H1 (cell line): ENCODE measurements around the gene AURKAIP1. TPM values are rescaled to one million over a fixed set of nuclear protein-coding genes. Genes with fewer than 3 reads are reported as not detected.

Experiments used
- CTCF ChIA-PET: fragments of 300-600 bp; sonication (Branson Sonifier 250); formaldehyde crosslinking; loops from one replicate; lab custom pipeline; 2021; ENCODE audit not compliant: partially characterized antibody; lab: Charles Lee
- POLR2A ChIA-PET: fragments of 300-600 bp; sonication (Branson Sonifier 250); formaldehyde crosslinking; loops from one replicate; lab custom pipeline; 2021; ENCODE audit warnings: inconsistent platforms; ENCODE audit not compliant: partially characterized antibody; lab: Charles Lee
- DNase-seq, 2 experiments: peaks; one replicate each; pipeline versions ENCODE4 v3.0.0 to v3.0.0-alpha.2; 2010 to 2022; ENCODE audit warnings: low spot score in 2 of 2, low read depth in 1 of 2, mixed read lengths in 1 of 2
- FAIRE-seq: peaks from 2 replicates; lab custom pipeline; 2011; peaks lifted over from hg19 to GRCh38; lab: Jason Lieb, UNC
- H2AFZ ChIP-seq: 2 replicates; pipeline ENCODE4 v1.8.1; 2012; ENCODE audit warnings: low read length, inconsistent platforms
- H2AK5ac ChIP-seq: 2 replicates; pipeline ENCODE4 v1.6.1; 2013; ENCODE audit warnings: low read depth, low read length
- H2BK120ac ChIP-seq: replicated peaks from 2 replicates; pipeline ENCODE3; 2013; ENCODE audit warnings: low read depth, low read length, inconsistent platforms
- H2BK12ac ChIP-seq: 2 replicates; pipeline ENCODE4 v1.6.1; 2013; ENCODE audit warnings: low read depth, low read length
- H2BK15ac ChIP-seq: 2 replicates; pipeline ENCODE4 v1.6.1; 2013; ENCODE audit warnings: low read length
- H2BK20ac ChIP-seq: 2 replicates; pipeline ENCODE4 v1.6.1; 2013; ENCODE audit warnings: low read length
- H2BK5ac ChIP-seq: 2 replicates; pipeline ENCODE4 v1.6.1; 2013; ENCODE audit warnings: low read depth, low read length
- H3K14ac ChIP-seq: 2 replicates; pipeline ENCODE4 v1.6.1; 2013; ENCODE audit warnings: inconsistent platforms; ENCODE audit not compliant: insufficient read length
- H3K18ac ChIP-seq: 2 replicates; pipeline ENCODE4 v1.6.1; 2013; ENCODE audit warnings: low read length; ENCODE audit errors: extremely low read depth
- H3K23ac ChIP-seq: 2 replicates; pipeline ENCODE4 v1.6.1; 2013; ENCODE audit warnings: inconsistent platforms; ENCODE audit not compliant: insufficient read length
- H3K23me2 ChIP-seq: 2 replicates; pipeline ENCODE4 v1.6.1; 2013; ENCODE audit warnings: low read depth, low read length
- H3K27ac ChIP-seq: 2 replicates; pipeline ENCODE4 v1.6.1; 2011; ENCODE audit warnings: low read depth, low read length, inconsistent platforms
- H3K27me3 ChIP-seq, 4 experiments: replicated peaks in 1 of 4; 1 replicate in 1 of 4; 2 replicates in 3 of 4; pipeline versions ENCODE4 v1.6.1 to v1.8.1; 2011 to 2013; ENCODE audit warnings: low read length in 3 of 4, mild to moderate bottlenecking in 3 of 4, inconsistent platforms in 2 of 4, mixed read lengths in 2 of 4, moderate library complexity in 1 of 4; ENCODE audit not compliant: control insufficient read depth in 3 of 4, insufficient read depth in 3 of 4; ENCODE audit errors: extremely low read depth in 1 of 4
- H3K36me3 ChIP-seq, 4 experiments: 2 replicates each; pipeline versions ENCODE4 v1.6.1 to v1.8.1; 2011 to 2013; ENCODE audit warnings: mild to moderate bottlenecking in 4 of 4, low read length in 3 of 4, moderate library complexity in 2 of 4, control low read depth in 1 of 4, inconsistent platforms in 1 of 4; ENCODE audit not compliant: insufficient read depth in 4 of 4, control insufficient read depth in 2 of 4
- H3K4ac ChIP-seq: replicated peaks from 2 replicates; pipeline ENCODE3; 2013; ENCODE audit warnings: low read length, low read depth, mixed read lengths, inconsistent platforms; ENCODE audit not compliant: insufficient read length
- H3K4me1 ChIP-seq, 4 experiments: replicated peaks in 1 of 4; 1 replicate in 1 of 4; 2 replicates in 3 of 4; pipeline versions ENCODE4 v1.6.1 to v1.8.1; 2011 to 2013; ENCODE audit warnings: low read length in 3 of 4, inconsistent platforms in 2 of 4, mixed read lengths in 1 of 4; ENCODE audit not compliant: insufficient read depth in 4 of 4, control insufficient read depth in 3 of 4
- H3K4me2 ChIP-seq, 2 experiments: 2 replicates each; pipeline versions ENCODE4 v1.6.1 to v1.8.1; 2011 to 2013; ENCODE audit warnings: low read depth in 2 of 2, low read length in 2 of 2, control low read depth in 1 of 2, inconsistent platforms in 1 of 2, mild to moderate bottlenecking in 1 of 2; ENCODE audit not compliant: insufficient read depth in 1 of 2
- H3K4me3 ChIP-seq, 4 experiments: fragments of 200-600, 300-600 bp in 1 of 4; sonication (generic), shearing (Covaris generic), sonication (Bioruptor Twin) in 1 of 4; 2 replicates each; pipeline versions ENCODE4 v1.5.1 to v1.8.1; 2011 to 2016; ENCODE audit warnings: low read length in 4 of 4, low read depth in 3 of 4, control low read depth in 2 of 4, inconsistent platforms in 2 of 4, mild to moderate bottlenecking in 2 of 4, mixed read lengths in 1 of 4, moderate library complexity in 1 of 4; ENCODE audit not compliant: insufficient read depth in 2 of 4; ENCODE audit errors: extremely low read depth in 1 of 4
- H3K56ac ChIP-seq: replicated peaks from 2 replicates; pipeline ENCODE3; 2013; ENCODE audit warnings: low read depth, mild to moderate bottlenecking, mixed read lengths, low read length, inconsistent platforms; ENCODE audit not compliant: insufficient read length
- H3K79me1 ChIP-seq: 2 replicates; pipeline ENCODE4 v1.6.1; 2013; ENCODE audit warnings: low read depth, low read length, control low read depth
- H3K79me2 ChIP-seq, 2 experiments: 2 replicates each; pipeline versions ENCODE4 v1.6.1 to v1.8.1; 2012 to 2013; ENCODE audit warnings: low read length in 2 of 2, mild to moderate bottlenecking in 2 of 2, inconsistent platforms in 1 of 2; ENCODE audit not compliant: insufficient read depth in 2 of 2, control insufficient read depth in 1 of 2
- H3K9ac ChIP-seq, 4 experiments: replicated peaks in 1 of 4; 1 replicate in 1 of 4; 2 replicates in 3 of 4; pipeline versions ENCODE4 v1.6.1 to v1.8.1; 2011 to 2013; ENCODE audit warnings: low read depth in 3 of 4, low read length in 3 of 4, control low read depth in 2 of 4, mild to moderate bottlenecking in 2 of 4, moderate library complexity in 2 of 4, inconsistent platforms in 1 of 4; ENCODE audit errors: extremely low read depth in 1 of 4
- H3K9me3 ChIP-seq, 2 experiments: 2 replicates each; pipeline versions ENCODE4 v1.6.1 to v1.8.1; 2012 to 2013; ENCODE audit warnings: mild to moderate bottlenecking in 2 of 2, moderate library complexity in 2 of 2, control low read depth in 1 of 2, inconsistent platforms in 1 of 2, low read depth in 1 of 2, low read length in 1 of 2, mixed read lengths in 1 of 2; ENCODE audit not compliant: insufficient read depth in 2 of 2
- H4K20me1 ChIP-seq, 2 experiments: replicated peaks in 1 of 2; 2 replicates each; pipeline versions ENCODE3 to v1.8.1; 2011 to 2013; ENCODE audit warnings: inconsistent platforms in 2 of 2, low read length in 2 of 2, mild to moderate bottlenecking in 1 of 2; ENCODE audit not compliant: insufficient read depth in 2 of 2, control insufficient read depth in 1 of 2
- H4K5ac ChIP-seq: 2 replicates; pipeline ENCODE4 v1.6.1; 2013; ENCODE audit warnings: low read length, low read depth, mixed read lengths, inconsistent platforms; ENCODE audit not compliant: insufficient read length
- H4K8ac ChIP-seq: 2 replicates; pipeline ENCODE4 v1.8.0; 2013; ENCODE audit warnings: mild to moderate bottlenecking, moderate library complexity, low read length, inconsistent platforms; ENCODE audit not compliant: insufficient read depth; ENCODE audit errors: extremely low read depth
- H4K91ac ChIP-seq: replicated peaks from 2 replicates; pipeline ENCODE3; 2013; ENCODE audit warnings: low read length, mixed read lengths, inconsistent platforms; ENCODE audit not compliant: insufficient read length
- ATF3 ChIP-seq: IDR thresholded peaks from 2 replicates; pipeline ENCODE4 v1.6.1; 2011; ENCODE audit warnings: low read depth, mild to moderate bottlenecking, low read length; ENCODE audit not compliant: insufficient read depth
- CHD2 ChIP-seq: IDR thresholded peaks from 2 replicates; pipeline ENCODE4 v1.6.1; 2012; ENCODE audit warnings: low read length, improper control_type of control experiment
- EZH2 ChIP-seq: fragments of 200-600 bp; sonication (generic); IDR thresholded peaks from 2 replicates; pipeline ENCODE4 v1.7.1; 2012; ENCODE audit warnings: low read depth, mild to moderate bottlenecking, moderate library complexity, low read length, inconsistent platforms; ENCODE audit not compliant: severe bottlenecking
- TAF1 ChIP-seq: IDR thresholded peaks from 2 replicates; pipeline ENCODE4 v1.6.1; 2011; ENCODE audit warnings: mild to moderate bottlenecking, low read depth, low read length
- TAF7 ChIP-seq: optimal IDR thresholded peaks from 2 replicates; pipeline ENCODE3; 2011; ENCODE audit warnings: low read depth, mild to moderate bottlenecking, inconsistent platforms, low read length, moderate library complexity, borderline replicate concordance
- YY1 ChIP-seq: IDR thresholded peaks from 2 replicates; pipeline ENCODE4 v1.6.1; 2011; ENCODE audit warnings: low read depth, mild to moderate bottlenecking, low read length
- WGBS, 2 experiments: shearing (Covaris generic) in 1 of 2; methylation state at CpG; one replicate each; pipeline versions ENCODE4 v1.1.6 to v1.1.7; 2013 to 2015; ENCODE audit warnings: low lambda C conversion rate in 2 of 2, mixed read lengths in 2 of 2, inconsistent platforms in 1 of 2, low coverage in 1 of 2, missing lambda C conversion rate in 1 of 2; ENCODE audit not compliant: insufficient replicate concordance in 2 of 2, insufficient coverage in 1 of 2, insufficient read length in 1 of 2; ENCODE audit errors: extremely low coverage in 1 of 2, missing lambda C conversion rate in 1 of 2; 5-methylcytosine and 5-hydroxymethylcytosine counted together
- polyA plus RNA-seq, 7 experiments: library from polyadenylated mRNA; depleted of rRNA in 3 of 7; stranded (reverse) in 5 of 7; unstranded in 2 of 7; fragments of >200 nt in 5 of 7; fragments of 200-250 nt in 2 of 7; gene quantifications; 1 replicate in 5 of 7; 2 replicates in 1 of 7; 4 replicates in 1 of 7; pipeline versions ENCODE4 v1.2.1 to v1.2.3, GENCODE V29; 2011 to 2013; ENCODE audit warnings: missing spikeins in 2 of 7, mixed read lengths in 2 of 7
- total RNA-seq: library from RNA; stranded (reverse); fragmentation: NEBNext Ultra II Directional; extraction: Animal tissue kit (Norgen Biotek cat#: 25700); gene quantifications from 2 replicates; pipeline ENCODE4 v1.2.1, GENCODE V29; 2021

Gene AURKAIP1
- total and polyA plus RNA-seq, 2 of the 8 experiments (the other 6 are each of a cell fraction or from before 2014, with no cell fraction given): 87.8 to 194 TPM

DNA sequence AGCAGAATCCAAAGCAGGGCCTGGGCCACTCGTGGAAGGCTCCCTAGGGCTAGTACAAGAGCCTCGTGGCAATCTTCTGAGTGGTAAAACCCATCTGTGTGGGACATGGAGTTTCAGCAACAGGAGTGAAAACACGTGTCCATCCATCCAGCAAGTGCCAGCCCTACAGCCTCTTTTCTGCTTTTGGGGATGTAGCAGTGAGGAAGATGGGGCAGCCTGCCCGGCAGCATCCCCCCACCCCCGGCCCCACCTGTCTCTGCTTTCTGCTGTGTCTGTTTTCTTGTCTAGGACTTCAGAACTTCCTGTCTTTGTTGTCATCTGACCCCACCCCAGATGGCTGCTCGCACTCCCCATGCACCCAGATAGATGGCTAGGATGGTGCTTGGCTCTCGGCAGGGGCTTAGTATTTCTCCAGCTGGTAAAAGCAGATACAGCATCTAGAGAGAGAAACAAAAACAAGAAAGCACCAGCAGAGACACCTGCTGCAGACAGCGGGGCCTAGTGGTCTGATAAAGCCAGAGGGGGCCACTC is 48.9 kb downstream of the AURKAIP1 start:
- Histone ChIP-seq H4K8ac (no peak overlapping the region; the same call in 1 of the 2 replicates), H2BK20ac (no peak overlapping the region), H3K36me3 (peaks cover 0 to 3% (median 0%) of the 10 kb centered on the region in 4 experiments; a peak in 2 of 8 replicates), H3K4ac (no peak overlapping the region), H3K14ac (no peak overlapping the region), H2AFZ (no peak overlapping the region), H4K91ac (no peak overlapping the region), H3K4me2 (no peak overlapping the region; a peak in 1 of 4 replicates), H3K79me1 (peaks cover 26% of the 10 kb centered on the region), H3K56ac (no peak overlapping the region), H3K23me2 (peaks cover 9% of the 10 kb centered on the region), H4K5ac (no peak overlapping the region)
- no peak for FAIRE-seq
- 87% methylated on average over 6 of the region's 8 CpGs; no CpG with 5 or more reads in 1 of the 2 experiments for WGBS, 2 experiments
- CTCF ChIA-PET: interaction anchor here (0.5 to 1.6 kb wide), 3 partner anchors 17 to 886 kb away, joined by 3 read pairs; partner anchors contain the start of gene DVL1
- no peak for TF ChIP-seq TAF7
- TF ChIP-seq YY1: no peak
- TF ChIP-seq ATF3: no peak
- no peak for TF ChIP-seq EZH2
- no peak for TF ChIP-seq TAF1
- TF ChIP-seq CHD2: no peak
- TF ChIP-seq, all 59 proteins: peak for 0
- no peak for DNase-seq
- POLR2A ChIA-PET: interaction anchor here (1.2 to 3.4 kb wide), 8 partner anchors 10 to 115 kb away, joined by 3 to 27 read pairs (median 4); no protein-coding TSS in a partner anchor
- H3K9me3 ChIP-seq: peaks cover 0 to 6% of the 10 kb centered on the region in 2 experiments; a peak in 2 of 4 replicates
- H4K20me1 ChIP-seq: peaks cover 14 to 31% of the 10 kb centered on the region in 2 experiments
- no peak overlapping the region for H3K18ac ChIP-seq
- H3K4me1 ChIP-seq: peaks cover 0 to 13% (median 3%) of the 10 kb centered on the region in 4 experiments; a peak in 5 of 7 replicates
- no peak overlapping the region for H2BK120ac ChIP-seq
- peaks cover 9 to 35% of the 10 kb centered on the region in 2 experiments; a peak in 3 of 4 replicates for H3K79me2 ChIP-seq
- H3K27ac ChIP-seq: no peak overlapping the region
- no peak overlapping the region for H2BK5ac ChIP-seq
- no peak overlapping the region for H3K23ac ChIP-seq
- no peak overlapping the region for H3K9ac ChIP-seq
- no peaks in the 10 kb centered on the region; a peak in 1 of 7 replicates for H3K27me3 ChIP-seq
- no peak overlapping the region for H2AK5ac ChIP-seq
- no peak overlapping the region for H2BK15ac ChIP-seq
- H3K4me3 ChIP-seq: no peak overlapping the region
- no peak overlapping the region for H2BK12ac ChIP-seq
